ENCODE measurements around the gene TBC1D19.

Gene TBC1D19

DNA sequence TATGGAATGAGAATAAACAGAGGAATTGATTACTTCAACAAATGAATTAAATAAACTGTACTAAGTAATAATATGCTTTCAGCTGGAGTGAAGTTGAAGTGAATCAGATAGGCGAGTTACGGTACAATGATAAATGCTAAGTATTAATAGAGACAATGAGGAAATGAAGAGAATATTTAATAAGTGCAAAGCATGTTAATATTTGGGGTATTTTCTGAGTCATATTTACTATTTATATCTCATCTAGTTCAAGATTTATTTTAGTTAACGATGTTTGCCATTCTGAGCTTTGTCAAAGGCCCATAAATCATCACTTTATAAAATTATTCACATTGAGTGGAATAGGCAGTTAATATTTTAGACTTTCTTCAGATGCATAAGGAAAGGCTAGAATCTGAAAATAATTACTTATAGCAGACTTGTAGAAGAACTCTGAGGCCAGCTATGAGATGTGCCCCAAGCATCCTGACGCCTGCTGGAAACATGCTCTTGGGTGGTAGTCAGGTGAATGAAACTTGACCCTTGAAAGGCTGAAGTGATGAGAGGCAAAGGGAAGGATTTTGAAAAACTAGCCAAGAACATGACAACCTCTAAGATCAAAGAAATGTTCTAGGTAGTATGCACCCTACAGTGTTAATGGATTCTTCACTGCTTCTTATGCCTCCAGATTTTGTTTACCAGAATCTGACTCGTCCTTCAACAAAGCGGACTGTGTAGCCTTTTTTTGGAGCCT is 142.9 kb downstream of the TBC1D19 start:
- no peaks in the 10 kb centered on the region for H3K36me3 ChIP-seq
- TF ChIP-seq, protein P1, sequence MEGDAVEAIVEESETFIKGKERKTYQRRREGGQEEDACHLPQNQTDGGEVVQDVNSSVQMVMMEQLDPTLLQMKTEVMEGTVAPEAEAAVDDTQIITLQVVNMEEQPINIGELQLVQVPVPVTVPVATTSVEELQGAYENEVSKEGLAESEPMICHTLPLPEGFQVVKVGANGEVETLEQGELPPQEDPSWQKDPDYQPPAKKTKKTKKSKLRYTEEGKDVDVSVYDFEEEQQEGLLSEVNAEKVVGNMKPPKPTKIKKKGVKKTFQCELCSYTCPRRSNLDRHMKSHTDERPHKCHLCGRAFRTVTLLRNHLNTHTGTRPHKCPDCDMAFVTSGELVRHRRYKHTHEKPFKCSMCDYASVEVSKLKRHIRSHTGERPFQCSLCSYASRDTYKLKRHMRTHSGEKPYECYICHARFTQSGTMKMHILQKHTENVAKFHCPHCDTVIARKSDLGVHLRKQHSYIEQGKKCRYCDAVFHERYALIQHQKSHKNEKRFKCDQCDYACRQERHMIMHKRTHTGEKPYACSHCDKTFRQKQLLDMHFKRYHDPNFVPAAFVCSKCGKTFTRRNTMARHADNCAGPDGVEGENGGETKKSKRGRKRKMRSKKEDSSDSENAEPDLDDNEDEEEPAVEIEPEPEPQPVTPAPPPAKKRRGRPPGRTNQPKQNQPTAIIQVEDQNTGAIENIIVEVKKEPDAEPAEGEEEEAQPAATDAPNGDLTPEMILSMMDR (IDR thresholded peaks at IDR 0.05; ENCODE audit: low read depth, low read length) = no peak
- no peaks in the 10 kb centered on the region for H3K4me1 ChIP-seq
- no peaks in the 10 kb centered on the region for H3K27me3 ChIP-seq
- H3K9me3 ChIP-seq = no peaks in the 10 kb centered on the region
- no peak for DNase-seq
- no peak overlapping the region for H3K4me3 ChIP-seq (ENCODE audit: low read depth, low read length)

DNA sequence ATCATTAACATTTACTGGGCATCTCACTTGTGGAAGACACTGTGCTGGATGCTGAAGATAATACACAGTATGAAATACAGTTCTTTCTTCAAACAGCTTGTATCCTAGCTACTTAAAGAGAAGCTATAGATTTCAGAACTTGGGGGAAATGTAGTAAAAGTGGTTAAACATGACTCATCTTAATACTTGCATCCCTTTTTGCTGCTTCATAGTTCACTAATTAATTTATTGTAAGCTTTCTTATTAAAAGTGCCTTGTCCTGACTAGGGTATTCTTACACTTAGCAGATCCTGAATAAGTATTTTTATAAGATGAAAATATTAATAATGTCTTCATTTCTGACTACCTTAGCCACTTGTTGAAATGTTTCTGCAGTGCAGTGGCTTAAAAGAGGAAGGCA is 144.0 kb downstream of the TBC1D19 start:
- Histone ChIP-seq H3K4me3 (ENCODE audit: low read depth, low read length) (no peak overlapping the region), H3K36me3 (no peaks in the 10 kb centered on the region), H3K9me3 (no peaks in the 10 kb centered on the region), H3K4me1 (peaks cover 3% of the 10 kb centered on the region), H3K27me3 (no peaks in the 10 kb centered on the region)
- no peak for DNase-seq
- TF ChIP-seq, protein P1 (IDR thresholded peaks at IDR 0.05; ENCODE audit: low read depth, low read length) = no peak

DNA sequence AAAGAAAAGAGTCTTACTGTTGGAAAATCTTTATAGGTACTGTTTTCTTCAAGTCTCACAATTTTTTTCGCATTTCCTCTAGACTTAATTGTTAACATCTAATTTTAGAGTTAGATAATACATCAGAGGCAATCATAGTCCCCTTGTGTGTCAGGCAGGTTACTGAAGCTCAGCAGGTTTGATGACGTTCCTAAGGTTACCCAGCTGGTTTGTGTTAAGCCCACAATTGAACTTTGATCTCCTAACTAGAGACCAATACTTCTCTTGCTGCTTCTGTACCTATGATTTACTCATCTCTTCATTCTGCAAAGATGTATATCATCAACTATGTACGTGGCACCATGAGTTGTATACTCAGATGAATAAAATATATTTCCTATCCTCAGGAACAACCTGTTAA is 145.1 kb downstream of the TBC1D19 start:
- no peak for DNase-seq
- H3K36me3 ChIP-seq = no peaks in the 10 kb centered on the region
- peaks cover 3% of the 10 kb centered on the region for H3K4me1 ChIP-seq
- no peak overlapping the region for H3K4me3 ChIP-seq (ENCODE audit: low read depth, low read length)
- no peaks in the 10 kb centered on the region for H3K27me3 ChIP-seq
- no peaks in the 10 kb centered on the region for H3K9me3 ChIP-seq
- TF ChIP-seq, protein P1 (IDR thresholded peaks at IDR 0.05; ENCODE audit: low read depth, low read length) = no peak

DNA sequence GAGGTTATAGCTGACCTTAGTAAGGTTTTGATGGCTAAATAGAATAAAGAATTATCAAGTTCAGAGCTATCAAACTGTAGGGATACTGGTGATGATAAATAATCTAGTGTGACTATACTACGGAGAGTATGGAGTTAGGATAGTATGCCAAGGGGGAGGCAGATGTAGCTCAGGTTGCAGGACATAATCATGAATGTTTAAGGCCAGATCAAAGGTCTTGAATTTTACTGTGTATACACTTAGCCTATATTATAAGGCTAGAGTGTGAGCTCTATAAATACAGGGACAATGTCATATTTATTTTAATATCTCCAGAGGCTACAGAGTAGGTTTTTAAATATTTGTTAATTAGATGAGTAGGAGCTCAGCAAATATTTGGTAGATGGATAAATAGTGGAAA is 145.7 kb downstream of the TBC1D19 start:
- Histone ChIP-seq H3K27me3 (no peaks in the 10 kb centered on the region), H3K4me1 (peaks cover 3% of the 10 kb centered on the region), H3K36me3 (no peaks in the 10 kb centered on the region), H3K9me3 (no peaks in the 10 kb centered on the region), H3K4me3 (ENCODE audit: low read depth, low read length) (no peak overlapping the region)
- no peak for DNase-seq
- TF ChIP-seq, protein P1 (IDR thresholded peaks at IDR 0.05; ENCODE audit: low read depth, low read length) = no peak

DNA sequence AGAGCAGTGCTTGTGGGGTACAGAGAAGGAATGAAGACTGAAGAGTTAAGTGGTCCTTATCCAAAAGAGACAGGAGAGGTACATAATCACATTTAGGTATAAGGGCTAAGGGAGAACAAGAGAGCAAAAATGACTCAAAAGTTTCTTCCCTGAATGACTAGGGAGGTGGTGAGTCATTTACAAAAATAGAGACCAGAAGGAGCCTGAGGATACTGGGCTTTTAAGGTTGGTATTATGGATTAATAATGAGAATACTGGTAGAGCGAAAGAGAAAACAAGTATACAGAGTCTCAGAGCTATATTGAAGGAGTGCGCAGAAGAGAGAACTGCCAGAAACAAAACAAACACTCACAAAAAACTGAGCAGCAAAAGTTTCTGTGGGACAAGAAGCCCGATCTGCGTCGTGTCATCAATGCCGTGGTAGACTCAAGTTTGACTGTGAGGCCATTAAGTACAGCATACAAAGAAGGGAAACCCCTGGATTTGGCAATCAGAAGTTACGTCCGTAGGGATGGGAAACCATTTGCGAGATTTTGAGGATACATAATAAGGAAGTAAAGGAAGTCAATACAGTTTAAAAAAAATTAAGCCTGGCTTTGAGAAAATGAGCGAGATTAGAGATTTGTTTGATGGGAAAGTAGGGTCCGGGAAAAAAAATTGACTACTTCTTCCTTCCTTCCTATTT is 147.6 kb downstream of the TBC1D19 start:
- H3K4me3 ChIP-seq (ENCODE audit: low read depth, low read length) = no peak overlapping the region
- DNase-seq = no peak
- TF ChIP-seq, protein P1 (IDR thresholded peaks at IDR 0.05; ENCODE audit: low read depth, low read length) = no peak
- H3K4me1 ChIP-seq = peaks cover 3% of the 10 kb centered on the region
- no peaks in the 10 kb centered on the region for H3K27me3 ChIP-seq
- H3K36me3 ChIP-seq = no peaks in the 10 kb centered on the region
- no peaks in the 10 kb centered on the region for H3K9me3 ChIP-seq

DNA sequence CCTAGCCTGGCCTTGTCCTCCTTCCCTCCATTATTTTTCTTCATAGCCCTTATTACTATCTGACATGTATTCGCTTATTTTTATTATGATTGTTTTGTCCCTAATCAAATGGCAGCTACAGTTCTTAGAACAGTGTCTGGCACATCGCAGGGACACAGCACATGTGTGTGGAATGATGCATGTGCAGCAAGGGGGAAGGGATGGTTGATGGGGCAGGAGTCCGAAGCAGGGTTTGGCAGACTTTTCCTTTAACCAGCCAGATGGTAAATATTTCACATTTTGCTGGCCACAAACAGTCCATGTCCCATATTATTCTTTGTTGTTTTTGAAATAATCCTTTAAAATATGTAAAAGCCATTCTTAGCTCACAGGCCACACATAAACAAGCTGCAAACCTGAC is 148.5 kb downstream of the TBC1D19 start:
- H3K9me3 ChIP-seq = no peaks in the 10 kb centered on the region
- H3K27me3 ChIP-seq = no peaks in the 10 kb centered on the region
- H3K36me3 ChIP-seq = no peaks in the 10 kb centered on the region
- peaks cover 3% of the 10 kb centered on the region for H3K4me1 ChIP-seq
- TF ChIP-seq, protein P1 (IDR thresholded peaks at IDR 0.05; ENCODE audit: low read depth, low read length) = no peak
- no peak for DNase-seq
- H3K4me3 ChIP-seq (ENCODE audit: low read depth, low read length) = no peak overlapping the region
